Measurements from ENCODE around the gene TMEM175. TPM values are rescaled to one million over a fixed set of nuclear protein-coding genes. Genes with fewer than 3 reads are reported as not detected.
A peak's percentile ranks its signal among the peaks of the same experiment; 100 is the strongest.

Gene TMEM175
- total and polyA plus RNA-seq, 2 of the 13 experiments (the other 11 are each of a cell fraction or from before 2014, with no cell fraction given), result 5.1 to 9.9 TPM

DNA sequence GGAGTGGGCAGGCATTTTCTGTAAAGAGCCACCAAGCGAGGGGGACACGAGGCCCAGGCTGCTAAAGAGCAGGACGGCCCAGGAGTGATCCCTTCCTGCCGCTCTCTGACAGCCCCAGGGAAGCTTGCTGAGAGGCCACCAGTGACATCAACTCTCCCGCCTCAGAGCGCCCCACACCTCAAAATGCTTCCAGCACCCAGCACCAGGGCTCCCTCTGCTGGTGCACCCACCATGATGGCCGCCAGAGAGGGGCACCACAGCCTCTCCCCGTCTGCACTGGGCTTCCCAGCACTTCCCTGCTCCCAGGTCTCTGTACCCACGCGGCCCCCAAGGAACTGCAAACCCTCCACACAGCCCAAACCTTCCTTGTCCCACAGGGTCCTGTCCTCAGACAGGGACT is 40.5 kb upstream of the TMEM175 start (continued):
- TF ChIP-seq CTCF (CRISPR knock-in tag; IDR thresholded peaks at IDR 0.05), result peak; percentile 67
- TF ChIP-seq NFKBIZ (CRISPR knock-in tag; IDR thresholded peaks at IDR 0.05), result no peak
- TF ChIP-seq REXO4 (CRISPR knock-in tag; IDR thresholded peaks at IDR 0.05; ENCODE audit: borderline replicate concordance), result no peak
- TF ChIP-seq ATF1 (CRISPR knock-in tag; IDR thresholded peaks at IDR 0.05), result no peak
- no peak for TF ChIP-seq TEF (CRISPR knock-in tag; IDR thresholded peaks at IDR 0.05)
- TF ChIP-seq, protein P1, sequence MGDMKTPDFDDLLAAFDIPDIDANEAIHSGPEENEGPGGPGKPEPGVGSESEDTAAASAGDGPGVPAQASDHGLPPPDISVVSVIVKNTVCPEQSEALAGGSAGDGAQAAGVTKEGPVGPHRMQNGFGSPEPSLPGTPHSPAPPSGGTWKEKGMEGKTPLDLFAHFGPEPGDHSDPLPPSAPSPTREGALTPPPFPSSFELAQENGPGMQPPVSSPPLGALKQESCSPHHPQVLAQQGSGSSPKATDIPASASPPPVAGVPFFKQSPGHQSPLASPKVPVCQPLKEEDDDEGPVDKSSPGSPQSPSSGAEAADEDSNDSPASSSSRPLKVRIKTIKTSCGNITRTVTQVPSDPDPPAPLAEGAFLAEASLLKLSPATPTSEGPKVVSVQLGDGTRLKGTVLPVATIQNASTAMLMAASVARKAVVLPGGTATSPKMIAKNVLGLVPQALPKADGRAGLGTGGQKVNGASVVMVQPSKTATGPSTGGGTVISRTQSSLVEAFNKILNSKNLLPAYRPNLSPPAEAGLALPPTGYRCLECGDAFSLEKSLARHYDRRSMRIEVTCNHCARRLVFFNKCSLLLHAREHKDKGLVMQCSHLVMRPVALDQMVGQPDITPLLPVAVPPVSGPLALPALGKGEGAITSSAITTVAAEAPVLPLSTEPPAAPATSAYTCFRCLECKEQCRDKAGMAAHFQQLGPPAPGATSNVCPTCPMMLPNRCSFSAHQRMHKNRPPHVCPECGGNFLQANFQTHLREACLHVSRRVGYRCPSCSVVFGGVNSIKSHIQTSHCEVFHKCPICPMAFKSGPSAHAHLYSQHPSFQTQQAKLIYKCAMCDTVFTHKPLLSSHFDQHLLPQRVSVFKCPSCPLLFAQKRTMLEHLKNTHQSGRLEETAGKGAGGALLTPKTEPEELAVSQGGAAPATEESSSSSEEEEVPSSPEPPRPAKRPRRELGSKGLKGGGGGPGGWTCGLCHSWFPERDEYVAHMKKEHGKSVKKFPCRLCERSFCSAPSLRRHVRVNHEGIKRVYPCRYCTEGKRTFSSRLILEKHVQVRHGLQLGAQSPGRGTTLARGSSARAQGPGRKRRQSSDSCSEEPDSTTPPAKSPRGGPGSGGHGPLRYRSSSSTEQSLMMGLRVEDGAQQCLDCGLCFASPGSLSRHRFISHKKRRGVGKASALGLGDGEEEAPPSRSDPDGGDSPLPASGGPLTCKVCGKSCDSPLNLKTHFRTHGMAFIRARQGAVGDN (CRISPR knock-in tag; IDR thresholded peaks at IDR 0.05), result 0 out of 2 replicates have a peak, but pooled peaks have one; percentile 17
- TF ChIP-seq NCOA1 (CRISPR knock-in tag; IDR thresholded peaks at IDR 0.05), result no peak
- no peak for TF ChIP-seq RERE (CRISPR knock-in tag; IDR thresholded peaks at IDR 0.05; ENCODE audit: low read depth)
- TF ChIP-seq KAT2B (IDR thresholded peaks at IDR 0.05; ENCODE audit: borderline replicate concordance, low read depth, low read length), result no peak
- TF ChIP-seq ADNP (CRISPR knock-in tag; IDR thresholded peaks at IDR 0.05), result no peak
- TF ChIP-seq, protein P2, sequence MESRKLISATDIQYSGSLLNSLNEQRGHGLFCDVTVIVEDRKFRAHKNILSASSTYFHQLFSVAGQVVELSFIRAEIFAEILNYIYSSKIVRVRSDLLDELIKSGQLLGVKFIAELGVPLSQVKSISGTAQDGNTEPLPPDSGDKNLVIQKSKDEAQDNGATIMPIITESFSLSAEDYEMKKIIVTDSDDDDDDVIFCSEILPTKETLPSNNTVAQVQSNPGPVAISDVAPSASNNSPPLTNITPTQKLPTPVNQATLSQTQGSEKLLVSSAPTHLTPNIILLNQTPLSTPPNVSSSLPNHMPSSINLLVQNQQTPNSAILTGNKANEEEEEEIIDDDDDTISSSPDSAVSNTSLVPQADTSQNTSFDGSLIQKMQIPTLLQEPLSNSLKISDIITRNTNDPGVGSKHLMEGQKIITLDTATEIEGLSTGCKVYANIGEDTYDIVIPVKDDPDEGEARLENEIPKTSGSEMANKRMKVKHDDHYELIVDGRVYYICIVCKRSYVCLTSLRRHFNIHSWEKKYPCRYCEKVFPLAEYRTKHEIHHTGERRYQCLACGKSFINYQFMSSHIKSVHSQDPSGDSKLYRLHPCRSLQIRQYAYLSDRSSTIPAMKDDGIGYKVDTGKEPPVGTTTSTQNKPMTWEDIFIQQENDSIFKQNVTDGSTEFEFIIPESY (CRISPR knock-in tag; IDR thresholded peaks at IDR 0.05), result peak; percentile 98
- no peak for TF ChIP-seq KLF13 (CRISPR knock-in tag; IDR thresholded peaks at IDR 0.05)
- TF ChIP-seq HMG20B (CRISPR knock-in tag; conservative IDR thresholded peaks at IDR 0.05), result no peak

Data from HepG2 (cell line).